GM19351 (cell line): ENCODE results near the gene FUT8.

ENCODE experiments used
- ATAC-seq: cut with Tn5 transposase; IDR thresholded peaks from one replicate; pipeline ENCODE4 v1.9.1; 2021; ENCODE audit warnings: mild to moderate bottlenecking, moderate library complexity; ENCODE audit not compliant: unreplicated experiment

FUT8 gene

GRCh38 chr14:65487783-65488494, 75.4 kb downstream of the FUT8 start:
- ATAC-seq, result no peak

DNA sequence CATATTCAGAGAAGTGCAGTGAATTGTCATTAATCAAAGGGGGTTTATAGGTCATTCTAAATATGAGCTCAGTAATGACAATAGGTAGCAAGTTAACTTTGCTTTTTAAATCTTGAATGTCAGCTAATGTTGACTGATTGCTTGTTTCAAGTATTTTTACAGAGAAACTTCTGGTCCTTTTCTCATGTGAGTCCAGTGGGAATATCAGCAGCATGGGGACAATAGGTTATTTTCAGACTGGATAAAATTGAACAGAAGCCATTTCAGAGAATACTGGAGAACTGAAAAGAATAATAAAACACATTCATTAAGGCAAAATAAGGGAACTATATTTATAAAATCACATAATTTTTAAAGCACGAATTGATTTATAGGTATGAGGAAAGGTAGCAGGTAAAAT, 78.7 kb downstream of the FUT8 start:
- no peak for ATAC-seq

- no peak for ATAC-seq
Observed at GRCh38 chr14:65492266-65492665, 79.7 kb downstream of the FUT8 start.

GRCh38 chr14:65495196-65495595, 82.7 kb downstream of the FUT8 start:
- ATAC-seq, result no peak

DNA sequence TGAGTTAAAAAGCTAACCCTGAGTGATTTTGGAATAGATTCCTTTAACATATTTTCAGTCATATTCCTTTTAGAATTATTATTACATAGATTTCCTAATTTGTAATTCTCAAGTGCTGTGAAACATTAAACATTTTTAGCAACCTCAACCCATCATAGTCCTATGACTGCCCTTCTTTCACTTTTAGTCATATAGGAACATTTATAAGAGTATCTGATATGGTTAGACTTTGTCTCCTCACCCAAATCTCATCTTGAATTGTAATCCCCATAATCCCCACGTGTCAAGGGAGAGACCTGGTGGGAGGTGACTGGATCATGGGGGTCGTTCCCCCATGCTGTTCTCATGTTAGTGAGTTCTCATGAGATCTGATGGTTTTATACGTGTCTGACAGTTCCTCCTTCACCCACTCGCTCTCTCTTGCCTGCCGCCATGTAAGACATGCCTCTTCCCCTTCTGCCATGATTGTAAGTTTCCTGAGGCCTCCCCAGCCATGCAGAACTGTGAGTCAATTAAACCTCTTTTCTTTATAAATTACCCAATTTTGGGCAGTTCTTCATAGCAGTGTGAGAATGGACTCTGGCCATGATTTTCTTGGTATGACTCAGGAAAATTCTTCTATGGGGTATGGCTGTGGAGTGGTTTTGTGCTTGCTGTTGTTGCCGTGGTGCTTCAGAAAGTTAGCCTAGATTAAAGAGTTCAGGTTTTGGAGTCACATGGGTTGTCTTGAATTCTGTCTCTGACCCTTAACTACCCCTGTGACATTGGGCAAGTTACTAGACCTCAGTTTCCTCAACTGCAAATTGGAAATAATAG, 83.9 kb downstream of the FUT8 start:
- no peak for ATAC-seq

DNA sequence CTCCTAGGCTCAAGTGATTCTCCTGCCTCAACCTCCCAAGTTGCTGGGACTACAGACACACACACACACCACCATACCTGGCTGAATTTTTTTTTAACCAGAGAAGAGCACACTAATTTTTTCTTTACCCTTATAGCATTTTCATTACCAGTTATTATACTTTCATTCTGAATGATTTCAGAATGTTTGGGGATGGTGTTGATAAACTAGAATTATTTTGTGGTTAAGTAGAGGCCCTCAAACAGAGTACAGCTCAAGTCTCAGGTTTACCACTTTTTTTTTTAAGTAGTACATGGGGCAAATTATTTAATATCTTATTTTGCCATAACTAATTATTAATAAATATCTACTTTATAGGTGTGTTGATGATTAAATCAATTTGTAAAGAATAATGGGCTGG, 86.6 kb downstream of the FUT8 start:
- ATAC-seq, result no peak

DNA sequence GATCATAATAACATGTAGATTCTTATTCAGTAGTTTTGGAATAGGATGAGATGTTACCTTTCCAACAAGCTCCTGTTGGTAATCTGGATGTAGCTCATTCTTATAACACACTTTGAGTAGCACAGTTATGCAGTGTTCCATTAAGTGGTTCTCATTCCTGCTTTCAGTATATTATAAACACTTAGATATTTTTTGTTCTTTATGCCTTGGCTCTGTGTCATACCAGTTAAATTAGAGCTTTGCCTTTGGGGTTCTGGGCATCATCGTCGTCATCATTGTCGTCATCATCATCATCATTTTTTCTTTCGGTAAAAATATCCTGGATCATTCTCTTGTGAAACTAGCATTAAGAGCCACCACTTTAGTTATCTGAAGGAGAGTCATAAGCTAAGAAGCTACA, 87.5 kb downstream of the FUT8 start:
- ATAC-seq, result no peak

DNA sequence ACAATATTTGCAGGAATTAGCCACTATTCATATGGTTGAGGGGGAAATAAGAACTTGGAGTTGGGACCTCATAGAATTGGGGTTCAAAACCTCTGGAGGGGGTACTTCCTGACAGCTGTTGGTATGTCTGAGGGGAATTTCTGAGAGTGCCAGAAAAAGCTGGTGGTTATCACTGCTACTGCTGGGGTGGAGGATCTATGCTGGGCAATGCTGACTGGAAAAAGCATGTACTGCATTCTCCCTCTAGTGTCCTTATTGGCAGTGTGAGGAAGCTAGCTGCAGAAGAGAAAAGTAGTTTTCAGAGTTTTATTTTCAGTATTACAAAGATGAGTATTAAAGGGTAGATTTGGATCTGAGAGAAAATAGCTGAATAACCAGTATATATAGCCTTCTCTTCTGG, 88.8 kb downstream of the FUT8 start:
- no peak for ATAC-seq

- no peak for ATAC-seq
Observed at GRCh38 chr14:65502676-65503124, 90.2 kb downstream of the FUT8 start.

DNA sequence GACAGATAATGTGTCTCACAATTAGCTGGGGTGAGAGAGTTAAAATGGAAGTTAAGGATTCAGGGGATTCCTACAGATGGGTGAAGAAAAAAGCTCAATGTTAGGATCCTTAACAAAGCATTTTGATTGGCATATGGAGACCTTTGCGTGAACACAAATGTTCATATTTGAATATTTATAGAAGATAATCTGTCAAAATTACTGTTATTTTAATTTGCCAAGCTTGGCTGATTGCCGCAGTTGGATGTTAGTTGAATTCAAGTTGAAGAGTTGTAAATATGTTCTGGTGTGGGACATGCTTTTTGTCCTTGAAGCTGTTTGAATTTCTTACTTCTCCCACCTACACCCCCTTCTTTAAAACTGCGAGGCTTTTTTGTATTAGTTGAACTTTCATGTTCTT, 91.2 kb downstream of the FUT8 start:
- ATAC-seq, result no peak

DNA sequence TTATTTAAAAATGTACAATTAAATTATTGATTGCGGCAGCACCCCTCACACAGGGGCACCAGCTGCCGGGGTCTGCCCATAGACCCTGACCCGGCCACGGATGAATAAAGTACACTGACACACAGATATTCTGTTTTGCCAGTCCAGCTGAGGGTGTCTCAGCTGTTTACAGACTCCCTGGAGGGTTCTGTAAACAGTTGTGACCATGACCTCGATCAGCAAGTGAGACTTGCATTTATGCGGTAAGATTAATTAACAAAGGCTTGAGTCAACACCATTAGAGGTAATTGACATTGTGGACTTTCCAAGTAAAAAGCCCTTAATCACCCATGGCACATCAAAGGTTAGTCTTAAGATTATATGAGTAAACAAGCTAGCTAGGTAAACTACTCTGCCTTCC, 94.3 kb downstream of the FUT8 start:
- no peak for ATAC-seq

DNA sequence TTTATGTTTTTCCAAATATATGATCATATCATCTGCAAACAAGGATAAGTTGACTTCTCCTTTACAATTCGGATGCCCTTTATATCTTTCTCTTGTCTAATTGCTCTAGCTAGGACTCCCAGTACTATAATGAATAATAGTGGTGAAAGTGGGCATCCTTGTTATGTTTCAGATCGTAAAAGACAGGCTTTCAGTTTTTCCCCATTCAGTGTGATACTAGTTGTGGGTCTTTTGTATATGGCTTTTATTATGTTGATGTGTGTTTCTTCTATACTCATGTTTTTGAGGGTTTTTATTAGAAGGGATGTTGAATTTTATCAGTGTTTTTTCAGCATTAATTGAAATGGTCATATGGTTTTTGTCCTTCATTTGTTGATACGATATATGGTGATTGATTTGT, 97.3 kb downstream of the FUT8 start:
- no peak for ATAC-seq

DNA sequence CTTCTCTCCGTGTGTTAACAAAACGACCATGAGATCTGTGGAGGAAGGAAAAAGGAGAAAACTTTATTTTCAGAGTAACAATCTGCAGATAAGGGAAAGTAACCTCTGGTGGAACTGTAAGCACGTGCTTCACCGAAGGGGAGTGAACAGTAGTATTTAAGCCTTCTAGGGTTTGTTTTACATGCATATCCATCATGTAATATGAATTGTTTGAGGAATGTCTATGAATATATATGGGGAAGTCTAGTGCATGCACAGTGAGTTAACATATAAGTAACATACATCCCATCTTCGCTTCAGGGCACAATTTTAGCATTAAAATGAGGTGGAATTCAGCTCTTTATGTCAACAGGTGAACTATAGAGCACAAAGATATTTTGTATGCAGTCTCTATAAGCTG, 101.1 kb downstream of the FUT8 start:
- ATAC-seq, result no peak

GRCh38 chr14:65517635-65518542, 105.4 kb downstream of the FUT8 start:
- ATAC-seq, result no peak

GRCh38 chr14:65528069-65528468, 115.5 kb downstream of the FUT8 start:
- ATAC-seq, result no peak

- no peak for ATAC-seq
Observed at GRCh38 chr14:65531148-65531547, 118.6 kb downstream of the FUT8 start.

- ATAC-seq, result no peak
Observed at GRCh38 chr14:65533736-65534404, 121.3 kb downstream of the FUT8 start.

- no peak for ATAC-seq
Observed at GRCh38 chr14:65536781-65537423, 124.4 kb downstream of the FUT8 start.

DNA sequence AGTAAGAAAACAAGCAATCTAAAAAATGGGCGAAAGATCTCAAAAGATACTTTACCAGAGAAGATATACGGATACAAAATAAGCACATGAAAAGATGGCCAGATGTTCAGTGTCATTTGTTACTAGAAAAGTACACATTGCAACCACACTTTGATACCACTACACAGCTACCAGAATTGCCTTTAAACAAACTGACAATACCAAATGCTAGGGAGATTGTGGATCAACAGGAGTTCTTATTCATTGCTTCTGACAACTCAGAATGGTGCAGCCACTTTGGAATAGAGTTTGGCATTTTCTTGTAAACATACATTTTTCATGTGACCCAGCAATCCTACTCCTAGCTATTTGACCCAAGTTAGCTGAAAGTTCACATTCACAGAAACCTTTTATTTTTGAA, 136.3 kb downstream of the FUT8 start:
- ATAC-seq, result no peak

DNA sequence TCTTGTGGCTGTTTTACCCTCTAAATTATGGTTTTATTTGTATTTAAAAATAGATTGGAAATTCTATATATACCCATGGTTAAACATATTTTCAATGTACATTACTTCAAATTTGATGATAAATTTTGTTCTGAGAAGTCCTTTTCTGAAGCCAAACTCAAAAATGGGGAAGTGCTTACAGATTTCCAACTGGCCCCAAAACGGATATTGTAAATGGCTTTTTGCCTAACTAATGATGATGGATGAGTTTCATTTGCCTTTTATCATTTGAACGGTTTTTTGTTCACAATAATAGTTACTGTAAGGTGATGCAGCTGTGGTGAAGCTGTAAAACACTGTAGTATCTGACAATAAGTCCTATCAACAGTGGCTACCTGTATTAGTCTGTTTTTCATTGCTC, 136.9 kb downstream of the FUT8 start:
- ATAC-seq, result no peak
